Activated CD4-positive, alpha-beta T cell treated with anti-CD3 and anti-CD28 coated beads, Interleukin-2, amount 50 U/mL, for 4 hours (primary cell): Measurements from ENCODE around the gene ASXL2.
A peak's percentile ranks its signal among the peaks of the same experiment; 100 is the strongest.
"Not testable (repeated sequence)": the region's sequence is repeated elsewhere in the genome, so short reads cannot be mapped to it uniquely, and the experiment has no call there.

Source experiments
- DNase-seq, 2 experiments: peaks; one replicate each; pipeline ENCODE4 v3.0.0-alpha.2; 2020

ASXL2 gene

DNA sequence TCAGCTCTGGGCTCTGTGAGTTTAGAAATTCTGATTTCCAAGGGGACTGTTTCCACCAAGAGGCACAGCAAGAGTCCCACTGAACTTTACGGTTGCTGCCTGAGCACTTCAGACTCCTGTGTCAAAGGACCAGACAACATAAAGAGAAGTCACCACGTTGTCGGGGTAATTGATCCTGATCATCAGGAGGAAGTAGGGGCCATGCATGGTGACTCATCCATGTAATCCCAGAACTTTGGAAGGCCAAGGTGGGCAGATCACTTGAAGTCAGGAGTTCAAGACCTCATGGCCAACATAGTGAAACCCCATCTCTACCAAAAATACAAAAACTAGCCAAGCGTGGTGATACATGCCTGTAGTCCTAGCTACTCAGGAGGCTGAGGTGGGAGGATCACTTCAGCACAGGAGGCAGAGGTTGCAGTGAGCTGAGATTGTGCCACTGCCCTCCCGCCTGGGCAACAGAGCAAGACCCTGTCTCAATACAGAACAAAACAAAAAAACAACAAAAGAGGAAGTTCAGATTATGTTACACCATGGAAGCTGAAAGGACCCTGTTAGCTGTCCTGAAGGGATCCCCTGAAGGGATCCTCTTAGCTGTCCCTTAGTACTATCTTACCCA is 9.4 kb upstream of the ASXL2 start:
- no peak for DNase-seq

DNA sequence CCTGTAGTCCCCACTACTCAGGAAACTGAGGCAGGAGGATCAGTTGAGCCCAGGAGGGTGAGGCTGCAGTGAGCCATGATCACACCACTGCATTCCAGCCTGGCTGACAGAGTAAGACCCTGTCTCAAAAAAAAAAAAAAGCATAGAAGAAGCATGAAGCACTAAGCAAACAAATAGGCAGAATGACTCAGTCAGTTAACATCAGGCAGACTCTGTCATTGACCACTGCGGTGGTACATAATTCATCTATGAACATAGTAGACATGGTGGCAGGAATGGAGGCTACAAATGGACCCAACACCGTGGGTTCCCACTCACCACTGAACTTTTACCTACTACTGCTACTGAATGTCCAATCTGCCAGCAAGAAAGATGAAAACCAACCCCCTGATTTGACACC is 7.6 kb upstream of the ASXL2 start:
- no peak for DNase-seq

DNA sequence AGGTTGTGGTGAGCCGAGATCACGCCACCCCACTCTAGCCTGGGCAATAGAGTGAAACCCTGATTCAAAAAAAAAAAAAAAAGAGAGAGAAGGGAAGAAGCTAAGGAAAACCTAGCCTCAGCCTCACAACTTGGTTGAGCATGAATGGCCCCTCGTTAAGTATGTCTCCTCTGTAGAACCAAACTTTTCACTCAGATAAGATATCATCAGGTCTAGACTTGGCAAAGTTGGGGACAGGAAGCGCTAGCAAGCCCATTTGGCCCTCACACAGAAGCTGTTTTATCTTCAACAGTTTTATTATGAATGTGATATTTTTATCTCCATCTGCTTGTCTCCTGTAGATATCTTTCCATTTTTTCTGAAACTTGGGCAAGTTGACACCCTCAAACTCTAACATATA is 3.5 kb upstream of the ASXL2 start:
- no peak for DNase-seq

- DNase-seq: no peak
Observed at GRCh38 chr2:25879133-25879730, 945 bp upstream of the ASXL2 start.

DNA sequence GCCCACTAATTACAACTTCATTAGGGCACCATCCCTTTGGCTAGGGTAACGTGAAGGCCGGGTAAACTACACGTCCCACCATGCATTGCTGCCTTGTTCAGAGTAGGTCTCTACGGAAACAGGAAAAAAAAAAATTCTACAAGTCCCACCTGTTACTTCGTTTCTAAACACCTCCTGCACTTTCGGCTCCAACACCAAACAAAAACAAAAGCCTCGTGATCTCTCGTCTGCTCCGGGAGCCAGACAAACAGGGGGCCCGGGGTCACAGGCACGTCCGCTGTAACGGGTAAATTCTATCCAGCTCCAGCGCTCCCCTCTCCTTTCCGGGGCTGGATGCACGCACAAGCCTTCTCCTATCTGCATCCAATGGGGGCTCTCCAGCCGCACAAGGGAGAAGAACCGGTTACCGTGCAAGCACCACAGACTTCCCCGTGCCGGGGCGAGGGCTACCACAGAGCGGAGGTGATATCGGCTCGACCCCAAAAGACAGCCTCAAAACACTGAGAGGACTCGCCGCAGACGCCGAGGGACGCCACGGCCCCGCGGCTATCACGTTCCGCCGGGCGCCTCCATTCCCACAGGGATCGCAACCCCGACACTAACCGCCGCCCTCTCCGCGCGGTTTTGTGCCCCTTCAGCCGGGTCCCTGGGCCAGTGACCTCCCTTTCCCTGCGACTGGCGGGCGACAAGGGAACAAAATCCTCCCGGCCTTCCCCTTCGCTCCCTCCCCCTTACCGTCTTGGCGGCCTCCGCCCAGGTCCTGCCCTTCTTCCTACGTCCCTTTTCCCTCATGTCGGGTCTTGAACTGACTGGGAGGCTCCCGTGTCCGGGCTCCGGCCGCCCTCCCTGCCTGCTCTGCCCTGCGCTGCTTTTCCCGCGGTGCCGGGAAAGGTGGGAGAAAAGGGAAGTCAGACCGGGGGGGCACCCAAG is 591 bp downstream of the ASXL2 start:
- peak; percentile 42 to 45 for DNase-seq

DNA sequence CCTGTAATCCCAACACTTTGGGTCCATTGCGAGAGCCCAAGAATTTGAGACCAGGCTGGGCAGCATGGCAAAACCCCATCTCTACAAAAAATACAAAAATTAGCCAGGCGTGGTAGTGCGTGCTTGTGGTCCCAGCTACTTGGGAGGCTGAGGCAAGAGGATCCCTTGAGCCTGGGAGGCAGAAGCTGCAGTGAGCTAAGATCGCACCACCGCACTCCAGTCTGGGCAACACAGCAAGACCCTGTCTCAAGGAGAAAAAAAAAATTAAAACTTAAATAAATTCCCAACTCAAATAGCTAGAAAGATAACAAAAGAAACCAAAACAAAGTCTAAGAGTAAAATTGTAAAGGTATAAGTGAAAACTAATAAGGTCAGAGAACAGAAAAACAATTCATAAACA is 6.2 kb downstream of the ASXL2 start:
- no peak for DNase-seq

- no peak for DNase-seq
Observed at GRCh38 chr2:25867396-25868003, 10.8 kb downstream of the ASXL2 start.

- no peak for DNase-seq
Observed at GRCh38 chr2:25856377-25856776, 21.9 kb downstream of the ASXL2 start.

GRCh38 chr2:25855065-25855464 is 23.2 kb downstream of the ASXL2 start:
- DNase-seq: no peak

DNA sequence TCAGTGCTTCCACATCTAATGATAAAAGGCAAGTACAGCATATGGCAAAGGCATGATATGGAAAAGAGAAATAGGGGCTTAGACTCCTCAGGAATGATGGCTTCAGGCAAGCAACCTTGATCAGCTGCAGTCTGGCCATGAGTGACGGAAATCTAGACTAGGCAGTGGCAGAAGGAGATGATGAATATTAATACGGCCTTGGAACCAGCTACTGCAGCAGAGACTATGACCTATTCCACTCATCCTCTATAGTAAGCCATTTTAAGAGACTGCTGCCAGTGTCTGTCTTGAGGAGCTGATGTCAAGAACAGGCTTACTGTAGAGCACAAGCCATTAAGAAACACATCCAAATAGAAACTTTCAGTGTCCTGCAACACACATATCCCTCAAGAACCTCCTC is 23.7 kb downstream of the ASXL2 start:
- no peak for DNase-seq

DNA sequence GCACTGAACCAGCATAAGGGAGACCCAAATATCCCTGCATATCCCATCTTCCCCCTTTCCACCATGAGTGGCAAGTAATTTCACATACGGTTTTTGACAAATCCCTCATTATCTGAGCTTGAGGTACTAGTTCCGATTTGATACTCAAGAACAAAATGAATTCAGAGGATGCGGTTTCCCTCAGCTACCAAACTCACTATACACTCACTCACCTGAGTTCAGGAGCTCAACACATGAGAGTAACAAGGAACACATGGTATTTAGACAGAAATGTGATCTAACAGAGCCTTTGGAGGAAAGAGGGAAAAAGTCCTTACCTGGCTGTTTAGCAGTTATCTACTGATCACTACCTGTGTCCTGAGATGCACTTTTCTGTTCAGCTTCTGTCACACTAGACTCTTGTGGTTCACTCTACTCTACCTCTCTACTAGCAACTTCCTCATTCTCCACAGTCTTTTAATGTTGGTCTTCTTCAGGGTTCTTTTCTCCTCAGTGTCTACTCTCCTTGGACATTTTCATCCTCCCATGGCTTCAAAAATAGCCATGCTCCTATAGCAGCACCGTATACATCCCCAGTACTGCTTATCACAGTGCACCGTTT is 25.1 kb downstream of the ASXL2 start:
- DNase-seq: no peak

DNA sequence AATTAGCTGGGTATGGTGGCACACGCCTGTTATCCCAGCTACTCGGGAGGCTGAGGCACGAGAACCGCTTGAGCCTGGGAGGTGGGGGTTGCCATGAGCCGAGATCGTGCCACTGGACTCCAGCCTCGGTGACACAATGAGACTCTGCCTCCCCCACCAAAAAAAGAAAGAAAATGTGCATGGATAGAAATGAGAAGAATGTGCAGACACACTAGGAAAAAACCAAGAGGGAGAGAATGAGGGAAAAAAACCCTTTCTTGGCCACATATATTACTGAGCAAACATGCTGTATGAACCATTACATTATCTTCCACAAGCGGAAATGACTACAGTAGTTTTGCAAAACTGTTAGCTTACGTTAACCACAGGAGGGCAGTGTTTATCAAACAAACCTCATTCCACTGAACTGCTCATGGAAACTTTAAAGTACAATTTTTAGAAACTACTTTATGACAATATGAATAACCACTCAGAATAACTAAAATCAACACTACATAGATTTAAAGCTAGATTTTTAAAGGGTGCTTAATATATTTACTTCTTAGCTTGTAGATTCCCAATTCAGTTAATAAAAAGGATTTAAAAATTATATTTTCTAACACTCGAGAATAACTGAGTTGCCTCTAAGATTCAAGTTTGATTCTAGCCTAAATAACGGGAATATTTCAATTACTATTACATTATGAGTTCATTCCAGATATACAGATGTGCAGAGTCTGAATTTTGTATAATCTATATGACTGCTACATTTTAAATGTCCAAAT is 26.4 kb downstream of the ASXL2 start:
- no peak for DNase-seq

GRCh38 chr2:25850400-25850799 is 27.9 kb downstream of the ASXL2 start:
- DNase-seq: not testable (repeated sequence)

DNA sequence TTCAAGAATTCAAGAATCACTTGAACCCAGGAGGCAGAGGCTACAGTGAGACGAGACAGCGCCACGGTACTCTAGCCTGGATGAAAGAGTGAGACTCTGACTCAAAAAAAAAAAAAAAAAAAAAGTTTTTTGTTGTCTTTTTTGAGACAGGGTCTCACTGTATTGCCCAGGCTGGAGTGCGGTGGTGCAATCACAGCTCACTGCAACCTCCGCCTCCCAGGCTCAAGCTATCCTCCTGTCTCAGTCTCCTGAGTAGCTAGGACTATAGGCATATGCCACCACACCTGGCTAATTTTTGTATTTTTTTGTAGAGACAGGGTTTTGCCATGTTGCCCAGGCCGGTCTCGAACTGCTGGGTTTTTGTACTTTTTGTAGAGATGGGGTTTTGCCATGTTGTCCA is 28.9 kb downstream of the ASXL2 start:
- DNase-seq: not testable (repeated sequence)

- DNase-seq: no peak
Observed at GRCh38 chr2:25845843-25846505, 32.3 kb downstream of the ASXL2 start.

GRCh38 chr2:25844089-25844488 is 34.2 kb downstream of the ASXL2 start:
- DNase-seq: no peak

DNA sequence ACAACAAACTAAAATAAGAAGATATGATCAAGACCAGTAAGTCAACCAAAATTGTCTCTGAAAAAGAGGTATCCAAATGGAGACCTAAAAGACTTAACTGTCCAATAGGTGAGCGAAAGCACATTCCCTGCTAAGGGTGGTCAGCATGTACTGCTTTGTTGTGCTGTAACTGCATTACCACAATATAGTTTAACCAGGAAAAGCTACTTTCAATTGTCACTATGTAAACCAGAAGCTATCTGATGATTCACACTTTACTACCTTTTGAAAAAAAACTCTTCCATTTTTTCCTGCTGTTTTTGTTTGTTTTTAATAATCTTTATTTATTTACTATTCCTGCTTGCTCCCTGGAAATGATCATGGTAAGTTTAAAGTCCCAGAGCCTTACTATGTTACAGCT is 36.1 kb downstream of the ASXL2 start:
- DNase-seq: no peak

DNA sequence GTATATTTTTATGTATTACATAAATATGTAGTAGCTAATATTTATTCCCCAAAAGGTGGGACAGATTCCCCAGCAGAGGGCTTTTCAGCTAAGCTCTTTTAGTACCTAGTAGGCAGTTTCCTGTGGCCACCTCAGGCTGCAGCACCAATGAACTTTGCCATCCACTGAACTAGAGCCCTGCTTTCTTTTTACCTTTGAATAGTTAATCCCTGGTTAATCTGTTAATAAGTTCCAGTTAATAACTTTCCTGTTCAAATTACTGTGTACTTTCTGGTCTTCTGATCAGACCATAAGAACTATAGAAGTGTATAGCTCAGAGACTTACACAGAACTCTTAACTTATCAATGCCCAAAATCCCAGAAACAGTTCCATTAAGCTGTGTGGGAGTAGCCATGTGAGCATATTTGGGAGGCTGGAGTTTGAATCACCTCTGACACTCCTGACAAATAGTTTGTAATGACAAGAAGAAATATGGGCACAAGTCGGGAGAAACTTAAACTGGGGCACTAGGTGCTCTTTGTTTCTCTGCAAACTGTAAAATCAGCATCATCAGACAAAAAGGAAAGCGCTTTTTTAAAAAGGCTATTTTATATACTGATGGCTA is 40.0 kb downstream of the ASXL2 start:
- DNase-seq: no peak

DNA sequence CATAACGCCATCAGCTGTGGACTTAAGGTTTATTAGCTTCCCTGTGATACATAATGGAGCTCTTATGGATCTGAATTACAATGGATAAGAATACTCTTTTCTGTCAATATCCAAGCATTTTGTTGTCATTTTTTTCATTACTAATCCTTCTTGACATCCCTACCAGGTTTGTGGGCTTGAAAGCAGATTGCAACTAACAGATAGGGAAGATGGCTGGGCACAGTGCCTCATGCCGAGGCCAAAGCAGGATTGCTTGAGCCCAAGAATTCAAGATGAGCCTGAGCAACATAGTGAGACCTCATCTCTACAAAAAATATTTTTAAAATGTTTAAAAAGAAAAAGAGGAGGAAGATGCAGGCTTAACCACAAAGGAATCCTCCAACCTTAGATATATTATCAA is 42.4 kb downstream of the ASXL2 start:
- DNase-seq: no peak

GRCh38 chr2:25833566-25833965 is 44.7 kb downstream of the ASXL2 start:
- no peak for DNase-seq

- no peak for DNase-seq
Observed at GRCh38 chr2:25832897-25833296, 45.4 kb downstream of the ASXL2 start.
